A549 (cell line): ENCODE data around the gene TVP23C. TPM values are rescaled to one million over a fixed set of nuclear protein-coding genes. Genes with fewer than 3 reads are reported as not detected.

Experiments
- ATAC-seq, 2 experiments: fragments of 200-7000 bp in 1 of 2; fragments of >200 bp in 1 of 2; cut with Nextera tagmentation in 1 of 2; cut with Tn5 transposase in 1 of 2; 3 replicates each; pipeline versions ENCODE4 v1.8.0 to v1.9.1; 2018 to 2020; ENCODE audit warnings: mild to moderate bottlenecking in 1 of 2, moderate library complexity in 1 of 2
- CTCF ChIA-PET: fragments of 300-600 bp; sonication (Branson Sonifier 250); formaldehyde crosslinking; extraction: SDS; loops from one replicate; lab custom pipeline; 2021; ENCODE audit warnings: antibody characterized with exemption, inconsistent platforms; lab: Yijun Ruan, JAX
- POLR2A ChIA-PET: fragments of 350-600 bp; formaldehyde crosslinking; extraction: SDS; loops from one replicate; lab custom pipeline; 2021; ENCODE audit warnings: antibody characterized with exemption, inconsistent platforms; lab: Yijun Ruan, JAX
- DNase-seq, 2 experiments: peaks; one replicate each; pipeline versions ENCODE4 v3.0.0 to v3.0.0-alpha.2; 2011 to 2016; ENCODE audit warnings: low read depth in 1 of 2, low spot score in 1 of 2
- FAIRE-seq: peaks from 2 replicates; lab custom pipeline; 2011; peaks lifted over from hg19 to GRCh38; lab: Jason Lieb, UNC
- H3K27ac ChIP-seq, 2 experiments: fragments of >200 bp; sonication (Bioruptor Twin); formaldehyde crosslinking; 3 replicates each; pipeline ENCODE4 v1.5.1; 2016 to 2017
- H3K4me1 ChIP-seq: fragments of >200 bp; sonication (Bioruptor Twin); formaldehyde crosslinking; 3 replicates; pipeline ENCODE4 v1.6.1; 2016
- H3K4me2 ChIP-seq: fragments of >200 bp; sonication (Bioruptor Twin); formaldehyde crosslinking; 3 replicates; pipeline ENCODE4 v1.6.1; 2016
- H3K4me3 ChIP-seq: fragments of >200 bp; sonication (Bioruptor Twin); formaldehyde crosslinking; 3 replicates; pipeline ENCODE4 v1.5.1; 2016
- H3K9me3 ChIP-seq: fragments of >200 bp; sonication (Bioruptor Twin); formaldehyde crosslinking; 3 replicates; pipeline ENCODE4 v1.6.1; 2016
- ATOH8 ChIP-seq: fragments of 250-450 bp; sonication (Bioruptor Pico); IDR thresholded peaks from 2 replicates; pipeline ENCODE4 v1.5.0; 2020; ENCODE audit warnings: low read depth, mild to moderate bottlenecking, moderate library complexity
- BHLHE40 ChIP-seq: IDR thresholded peaks from 2 replicates; pipeline ENCODE4 v1.6.1; 2012; ENCODE audit warnings: low read depth, low read length, inconsistent platforms
- CHD2 ChIP-seq: fragments of 150-350 bp; IDR thresholded peaks from 2 replicates; pipeline ENCODE4 v1.6.1; 2014; ENCODE audit warnings: low read length; ENCODE audit not compliant: partially characterized antibody
- CTCF ChIP-seq: fragments of >200 bp; sonication (Bioruptor Twin); formaldehyde crosslinking; IDR thresholded peaks from 3 replicates; pipeline ENCODE4 v1.5.1; 2016
- E2F6 ChIP-seq: IDR thresholded peaks from 2 replicates; pipeline ENCODE4 v1.6.1; 2012; ENCODE audit warnings: low read depth, borderline replicate concordance
- ELK1 ChIP-seq: fragments of 150-350 bp; IDR thresholded peaks from 2 replicates; pipeline ENCODE4 v1.6.1; 2014; ENCODE audit warnings: low read depth, mild to moderate bottlenecking, low read length
- FOSB ChIP-seq: fragments of 250-450 bp; sonication (Bioruptor Pico); IDR thresholded peaks from 2 replicates; pipeline ENCODE4 v1.5.0; 2020; ENCODE audit warnings: mild to moderate bottlenecking, moderate library complexity
- FOSL2 ChIP-seq, 2 experiments: fragments of 450-650 bp in 1 of 2; fragments of >200 bp in 1 of 2; sonication (Bioruptor Twin) in 1 of 2; formaldehyde crosslinking; IDR thresholded peaks; 2 replicates each; pipeline versions ENCODE4 v1.5.0 to v1.6.1; 2016 to 2020; ENCODE audit warnings: mild to moderate bottlenecking in 1 of 2, moderate library complexity in 1 of 2
- FOXS1 ChIP-seq: fragments of 250-450 bp; sonication (Bioruptor Pico); IDR thresholded peaks from 2 replicates; pipeline ENCODE4 v1.5.0; 2020; ENCODE audit warnings: mild to moderate bottlenecking, moderate library complexity
- HES2 ChIP-seq: fragments of >200 bp; sonication (Bioruptor Twin); formaldehyde crosslinking; IDR thresholded peaks from 2 replicates; pipeline ENCODE4 v1.6.1; 2016
- HEYL ChIP-seq: fragments of 250-450 bp; sonication (Bioruptor Pico); IDR thresholded peaks from 2 replicates; pipeline ENCODE4 v1.8.0; 2021; ENCODE audit warnings: mild to moderate bottlenecking, moderate library complexity
- HMGXB4 ChIP-seq: fragments of 250-450 bp; sonication (Bioruptor Pico); IDR thresholded peaks from 2 replicates; pipeline ENCODE4 v1.5.0; 2021; ENCODE audit warnings: mild to moderate bottlenecking, moderate library complexity, borderline replicate concordance
- JUNB ChIP-seq: fragments of >200 bp; sonication (Bioruptor Twin); formaldehyde crosslinking; IDR thresholded peaks from 2 replicates; pipeline ENCODE4 v1.6.1; 2016
- MAX ChIP-seq: IDR thresholded peaks from 2 replicates; pipeline ENCODE4 v1.6.1; 2012
- MAZ ChIP-seq: fragments of 150-350 bp; IDR thresholded peaks from 2 replicates; pipeline ENCODE4 v1.6.1; 2014; ENCODE audit warnings: antibody characterized with exemption, low read depth, low read length, borderline replicate concordance
- NPAS2 ChIP-seq: fragments of 250-450 bp; sonication (Bioruptor Pico); IDR thresholded peaks from 2 replicates; pipeline ENCODE4 v1.8.0; 2022; ENCODE audit warnings: mild to moderate bottlenecking, moderate library complexity, borderline replicate concordance
- POLR2A ChIP-seq: IDR thresholded peaks from 2 replicates; pipeline ENCODE4 v1.6.1; 2012; ENCODE audit warnings: mild to moderate bottlenecking, low read length
- RARB ChIP-seq: fragments of 250-450 bp; sonication (Bioruptor Pico); IDR thresholded peaks from 2 replicates; pipeline ENCODE4 v1.8.0; 2021; ENCODE audit warnings: mild to moderate bottlenecking, moderate library complexity
- RNF2 ChIP-seq: fragments of 200-600 bp; sonication (generic); IDR thresholded peaks from 2 replicates; pipeline ENCODE4 v1.6.1; 2016; ENCODE audit warnings: low read depth, mild to moderate bottlenecking, antibody characterized with exemption, moderate library complexity, borderline replicate concordance
- TFCP2L1 ChIP-seq: fragments of 250-450 bp; sonication (Bioruptor Pico); IDR thresholded peaks from 2 replicates; pipeline ENCODE4 v1.5.0; 2021; ENCODE audit warnings: mild to moderate bottlenecking
- WGBS: methylation state at CpG from one replicate; pipeline ENCODE4 v1.1.6; 2017; ENCODE audit errors: missing lambda C conversion rate; 5-methylcytosine and 5-hydroxymethylcytosine counted together
- polyA plus RNA-seq, 4 experiments: library from polyadenylated mRNA; depleted of rRNA in 3 of 4; stranded (reverse); fragments of >200 nt; fragmentation: RNase III in 1 of 4; extraction: RNeasy Plus Mini Kit Qiagen cat#74134 plus additional on column Dnase treatment in 1 of 4; gene quantifications; 2 replicates in 3 of 4; 3 replicates in 1 of 4; pipeline ENCODE4 v1.2.3, GENCODE V29; 2011 to 2017

The TVP23C gene
- polyA plus RNA-seq, 2 of the 4 experiments (the other 2 are of a cell fraction): 19.9 to 22.7 TPM

GRCh38 chr17:15490634-15491261, 72.5 kb downstream of the TVP23C start:
- 91% methylated on average over 11 of the region's 11 CpGs for WGBS
- FAIRE-seq (no peak), ATAC-seq (no peak), DNase-seq (no peak)
- CTCF ChIA-PET: interaction anchor here (1.1 to 7.9 kb wide), 2 partner anchors 11 to 233 kb away, joined by 3 to 75 read pairs; no protein-coding TSS in a partner anchor
- no peak for TF ChIP-seq NPAS2 (CRISPR knock-in tag)
- TF ChIP-seq FOXS1 (CRISPR knock-in tag): no peak
- TF ChIP-seq ELK1: no peak
- no peak for TF ChIP-seq HES2
- no peak for TF ChIP-seq MAX
- no peak for TF ChIP-seq TFCP2L1 (CRISPR knock-in tag)
- no peak for TF ChIP-seq RNF2
- TF ChIP-seq CTCF: no peak
- no peak for TF ChIP-seq POLR2A
- TF ChIP-seq HEYL (CRISPR knock-in tag): no peak
- TF ChIP-seq FOSL2 (IDR thresholded peaks at IDR 0.05): no peak
- no peak for TF ChIP-seq FOSL2 (CRISPR knock-in tag; IDR thresholded peaks at IDR 0.05)
- TF ChIP-seq CHD2: no peak
- TF ChIP-seq HMGXB4: no peak
- TF ChIP-seq E2F6: no peak
- TF ChIP-seq BHLHE40: no peak
- TF ChIP-seq ATOH8 (CRISPR knock-in tag): no peak
- no peak for TF ChIP-seq FOSB (CRISPR knock-in tag)
- Histone ChIP-seq H3K27ac (no peak overlapping the region), H3K4me2 (no peak overlapping the region), H3K9me3 (no peaks in the 10 kb centered on the region), H3K4me1 (no peaks in the 10 kb centered on the region), H3K4me3 (no peak overlapping the region)
- POLR2A ChIA-PET: no interaction called here

- CTCF ChIA-PET: interaction anchor here (0.7 to 7.9 kb wide), 8 partner anchors 8 to 232 kb away, joined by 3 to 75 read pairs (median 6); no protein-coding TSS in a partner anchor
- FAIRE-seq: no peak
- WGBS: 93% methylated on average over 2 of the region's 2 CpGs
- POLR2A ChIA-PET: no interaction called here
- ATAC-seq: no peak
- DNase-seq: no peak
- Histone ChIP-seq H3K27ac (no peak overlapping the region), H3K9me3 (no peaks in the 10 kb centered on the region), H3K4me2 (no peak overlapping the region), H3K4me1 (no peaks in the 10 kb centered on the region), H3K4me3 (no peak overlapping the region)
- TF ChIP-seq RARB (CRISPR knock-in tag) (no peak), MAZ (no peak), NPAS2 (CRISPR knock-in tag) (no peak), FOSB (CRISPR knock-in tag) (no peak), JUNB (no peak)
- TF ChIP-seq, all 56 proteins: peak for 0
These were observed 74.7 kb downstream of the TVP23C start for GRCh38 chr17:15488557-15488956.
